A549 (cell line): ENCODE data around the gene EDN3.

ENCODE experiments used
- CTCF ChIP-seq: fragments of >200 bp; sonication (Bioruptor Twin); formaldehyde crosslinking; IDR thresholded peaks from 3 replicates; pipeline ENCODE4 v1.5.1; 2016
- NFE2L2 ChIP-seq: fragments of 150-350 bp; conservative IDR thresholded peaks from 2 replicates; pipeline ENCODE4 v1.6.1; 2014; ENCODE audit warnings: low read length
- REST ChIP-seq: fragments of 200-600 bp; sonication (generic); IDR thresholded peaks from 2 replicates; pipeline ENCODE4 v1.6.1; 2016; ENCODE audit warnings: antibody characterized with exemption, mild to moderate bottlenecking, moderate library complexity
- SMC3 ChIP-seq: fragments of >200 bp; sonication (Bioruptor Twin); formaldehyde crosslinking; IDR thresholded peaks from 3 replicates; pipeline ENCODE4 v1.6.1; 2018; ENCODE audit warnings: inconsistent platforms

GRCh38 chr20:59295531-59295930 is 4.9 kb upstream of the EDN3 start:
- TF ChIP-seq SMC3 (no peak), REST (no peak), NFE2L2 (no peak), CTCF (no peak)
